ENCODE data around the gene EPYC. TPM values are rescaled to one million over a fixed set of nuclear protein-coding genes. Genes with fewer than 3 reads are reported as not detected.

The EPYC gene
- total RNA-seq, 4 donors from 2014 or later, result not detected

DNA sequence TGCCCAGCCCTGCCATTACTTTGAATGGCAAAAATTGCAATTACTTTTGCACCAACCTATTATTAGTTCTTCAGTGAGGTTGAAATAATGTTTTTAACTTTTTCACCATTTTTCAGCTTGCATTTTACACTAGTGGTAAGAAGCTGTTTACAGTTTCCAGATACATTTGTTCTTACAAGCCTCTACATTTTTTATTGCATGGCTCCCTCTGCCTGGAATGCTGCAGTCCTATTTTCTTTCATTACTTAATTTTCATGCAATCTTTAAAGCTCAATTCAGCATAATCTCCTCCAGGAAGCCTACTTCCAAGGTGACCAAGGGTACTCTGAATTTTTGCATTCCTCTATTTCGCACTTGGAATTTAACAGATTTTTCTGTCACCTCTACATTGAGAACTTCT lies 83.2 kb downstream of the EPYC start:
- H3K27ac ChIP-seq, result no peak overlapping the region
- WGBS, 2 donors (ENCODE audit: low coverage in 1 of 2), result 89 to 100% methylated on average over 1 of the region's 1 CpG
- ATAC-seq, result no peak
- TF ChIP-seq POLR2AphosphoS5 (IDR thresholded peaks at IDR 0.05), result no peak
- TF ChIP-seq EP300 (IDR thresholded peaks at IDR 0.05), result no peak
- TF ChIP-seq, protein P1, sequence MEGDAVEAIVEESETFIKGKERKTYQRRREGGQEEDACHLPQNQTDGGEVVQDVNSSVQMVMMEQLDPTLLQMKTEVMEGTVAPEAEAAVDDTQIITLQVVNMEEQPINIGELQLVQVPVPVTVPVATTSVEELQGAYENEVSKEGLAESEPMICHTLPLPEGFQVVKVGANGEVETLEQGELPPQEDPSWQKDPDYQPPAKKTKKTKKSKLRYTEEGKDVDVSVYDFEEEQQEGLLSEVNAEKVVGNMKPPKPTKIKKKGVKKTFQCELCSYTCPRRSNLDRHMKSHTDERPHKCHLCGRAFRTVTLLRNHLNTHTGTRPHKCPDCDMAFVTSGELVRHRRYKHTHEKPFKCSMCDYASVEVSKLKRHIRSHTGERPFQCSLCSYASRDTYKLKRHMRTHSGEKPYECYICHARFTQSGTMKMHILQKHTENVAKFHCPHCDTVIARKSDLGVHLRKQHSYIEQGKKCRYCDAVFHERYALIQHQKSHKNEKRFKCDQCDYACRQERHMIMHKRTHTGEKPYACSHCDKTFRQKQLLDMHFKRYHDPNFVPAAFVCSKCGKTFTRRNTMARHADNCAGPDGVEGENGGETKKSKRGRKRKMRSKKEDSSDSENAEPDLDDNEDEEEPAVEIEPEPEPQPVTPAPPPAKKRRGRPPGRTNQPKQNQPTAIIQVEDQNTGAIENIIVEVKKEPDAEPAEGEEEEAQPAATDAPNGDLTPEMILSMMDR (IDR thresholded peaks at IDR 0.05), result no peak
- no peak for TF ChIP-seq POLR2A (IDR thresholded peaks at IDR 0.05)
- H3K36me3 ChIP-seq, result no peaks in the 10 kb centered on the region
- no peak overlapping the region for H3K4me3 ChIP-seq
- peaks cover 0 to 10% (median 0%) of the 10 kb centered on the region in 3 donors for H3K4me1 ChIP-seq
- H3K27me3 ChIP-seq, result no peaks in the 10 kb centered on the region
- no peaks in the 10 kb centered on the region for H3K9me3 ChIP-seq

DNA sequence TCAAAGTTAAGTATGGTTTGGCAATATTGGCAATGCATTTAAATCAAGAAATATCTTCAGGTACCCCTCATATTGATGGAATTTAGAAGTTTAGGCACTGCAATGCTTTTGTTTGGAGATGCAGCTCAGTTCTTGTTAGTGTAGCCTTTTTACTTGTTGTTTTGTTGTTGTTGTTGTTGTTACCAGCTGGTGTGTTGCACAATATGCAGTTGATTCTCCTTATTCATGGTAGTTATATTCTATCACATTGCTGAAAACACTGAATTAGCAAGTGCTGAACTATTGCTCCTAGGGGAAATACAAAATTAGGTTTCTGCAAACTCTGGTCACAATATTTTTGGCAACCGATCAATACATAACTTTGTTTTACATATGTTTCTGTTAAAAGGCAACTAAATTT lies 84.5 kb downstream of the EPYC start:
- no peaks in the 10 kb centered on the region for H3K36me3 ChIP-seq
- no peak for ATAC-seq
- peaks cover 0 to 10% (median 0%) of the 10 kb centered on the region in 3 donors for H3K4me1 ChIP-seq
- 90 to 100% methylated on average over 1 of the region's 1 CpG for WGBS, 2 donors (ENCODE audit: low coverage in 1 of 2)
- H3K9me3 ChIP-seq, result no peaks in the 10 kb centered on the region
- no peak for TF ChIP-seq POLR2A (IDR thresholded peaks at IDR 0.05)
- no peak for TF ChIP-seq POLR2AphosphoS5 (IDR thresholded peaks at IDR 0.05)
- TF ChIP-seq EP300 (IDR thresholded peaks at IDR 0.05), result no peak
- TF ChIP-seq, protein P1 (IDR thresholded peaks at IDR 0.05), result no peak
- no peaks in the 10 kb centered on the region for H3K27me3 ChIP-seq
- H3K4me3 ChIP-seq, result no peak overlapping the region
- no peak overlapping the region for H3K27ac ChIP-seq

DNA sequence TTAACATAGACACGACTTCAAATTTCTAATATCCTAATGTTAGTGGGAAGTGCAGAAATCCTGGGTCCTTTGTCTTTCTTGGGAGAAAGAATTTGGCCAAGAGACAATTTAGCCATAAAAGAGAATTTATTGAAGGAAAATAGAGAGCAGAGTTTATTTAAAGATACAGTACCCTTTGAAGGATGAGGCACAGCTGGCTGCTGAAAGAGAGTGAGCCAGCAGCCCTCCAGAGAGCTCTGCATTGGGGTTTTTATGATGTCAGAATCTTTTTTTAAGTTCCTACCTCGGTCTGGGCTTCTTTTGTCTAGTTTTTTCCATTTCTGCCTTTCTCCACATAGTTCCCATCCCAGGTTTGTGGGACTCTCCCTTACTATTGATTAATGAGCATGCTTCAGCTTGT lies 87.3 kb downstream of the EPYC start:
- H3K9me3 ChIP-seq, result peaks cover 0 to 9% (median 0%) of the 10 kb centered on the region in 3 donors
- peaks cover 0 to 10% (median 0%) of the 10 kb centered on the region in 3 donors for H3K4me1 ChIP-seq
- H3K36me3 ChIP-seq, result no peaks in the 10 kb centered on the region
- no peaks in the 10 kb centered on the region for H3K27me3 ChIP-seq
- no peak overlapping the region for H3K27ac ChIP-seq
- no peak for ATAC-seq
- TF ChIP-seq POLR2AphosphoS5 (IDR thresholded peaks at IDR 0.05), result no peak
- TF ChIP-seq, protein P1 (IDR thresholded peaks at IDR 0.05), result no peak
- no peak for TF ChIP-seq POLR2A (IDR thresholded peaks at IDR 0.05)
- TF ChIP-seq EP300 (IDR thresholded peaks at IDR 0.05), result no peak
- no peak overlapping the region for H3K4me3 ChIP-seq
- WGBS, 2 donors (ENCODE audit: low coverage in 1 of 2), result 31 to 33% methylated on average over 2 of the region's 2 CpGs

DNA sequence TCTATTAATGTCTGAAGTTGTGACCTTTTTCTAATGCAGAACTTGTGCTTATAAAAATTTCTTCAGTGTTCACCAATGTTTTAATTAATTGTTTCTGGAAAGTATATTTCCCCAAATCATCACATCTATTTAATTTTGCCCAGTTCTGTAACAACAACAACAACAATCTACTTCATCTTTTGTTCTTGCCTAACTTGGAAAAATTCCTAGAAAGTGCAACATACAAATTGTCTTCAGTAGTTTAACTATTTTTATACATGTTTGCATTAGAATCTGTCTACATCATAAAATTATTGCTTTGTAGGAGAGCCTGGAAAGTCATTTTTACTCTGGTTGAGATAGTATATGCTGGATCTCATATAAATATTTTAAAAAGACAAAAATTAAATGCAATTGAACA lies 88.3 kb downstream of the EPYC start:
- Histone ChIP-seq H3K9me3 (peaks cover 0 to 9% (median 0%) of the 10 kb centered on the region in 3 donors), H3K27me3 (no peaks in the 10 kb centered on the region), H3K27ac (no peak overlapping the region), H3K4me3 (no peak overlapping the region), H3K4me1 (peaks cover 0 to 3% (median 0%) of the 10 kb centered on the region in 3 donors), H3K36me3 (no peaks in the 10 kb centered on the region)
- ATAC-seq, result no peak
- no peak for TF ChIP-seq EP300 (IDR thresholded peaks at IDR 0.05)
- TF ChIP-seq, protein P1 (IDR thresholded peaks at IDR 0.05), result no peak
- TF ChIP-seq POLR2A (IDR thresholded peaks at IDR 0.05), result no peak
- no peak for TF ChIP-seq POLR2AphosphoS5 (IDR thresholded peaks at IDR 0.05)

DNA sequence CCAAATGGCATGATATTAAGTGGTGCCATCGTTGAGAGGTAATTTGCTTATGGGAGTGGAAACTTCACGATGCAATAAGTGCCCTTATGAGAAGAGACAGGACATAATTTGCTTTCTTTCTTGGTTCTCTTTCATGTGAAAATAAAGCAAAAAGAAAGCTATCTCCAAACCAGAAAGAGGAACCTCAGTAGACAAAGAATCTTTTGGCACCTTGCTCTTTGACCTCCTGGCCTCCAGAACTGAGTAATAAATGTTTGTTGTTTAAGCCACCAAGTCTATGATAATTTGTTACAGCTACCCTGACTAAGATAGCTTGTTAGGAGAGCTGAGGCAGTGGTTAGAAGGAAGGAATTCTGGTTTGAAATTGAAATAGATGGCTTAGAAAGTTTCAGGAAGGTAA lies 89.4 kb downstream of the EPYC start:
- WGBS, 2 donors (ENCODE audit: low coverage in 1 of 2), result 100% methylated on average over 2 of the region's 2 CpGs
- no peak for ATAC-seq
- H3K27me3 ChIP-seq, result no peaks in the 10 kb centered on the region

More for the DNA sequence above, 89.4 kb downstream of the EPYC start:
- H3K36me3 ChIP-seq, result no peaks in the 10 kb centered on the region
- peaks cover 0 to 9% (median 0%) of the 10 kb centered on the region in 3 donors for H3K9me3 ChIP-seq
- H3K27ac ChIP-seq, result no peak overlapping the region
- no peak overlapping the region for H3K4me3 ChIP-seq
- H3K4me1 ChIP-seq, result no peaks in the 10 kb centered on the region
- TF ChIP-seq EP300 (IDR thresholded peaks at IDR 0.05), result no peak
- TF ChIP-seq, protein P1 (IDR thresholded peaks at IDR 0.05), result no peak

Other genes starting within 250 kb of the EPYC start
- not detected for gene CCER1, start 49.8 kb downstream of the EPYC start, total RNA-seq
- gene KERA, start 53.1 kb upstream of the EPYC start, total RNA-seq, result not detected
- gene LUM, start 106.5 kb upstream of the EPYC start, total RNA-seq, result 100 to 1,000 TPM in 1 of 4 donors, 10 to 100 TPM in 3; 29.6 to 103 (median 67.6) TPM
- 1,000 to 10,000 TPM in 3 of 4 donors, 100 to 1,000 TPM in 1; 552 to 2,825 (median 1,634) TPM for gene DCN, start 177.8 kb upstream of the EPYC start, total RNA-seq

Data from gastroesophageal sphincter (tissue), 4 donors.